HG03175 (cell line): ENCODE data around the gene PAQR3.
A peak's percentile ranks its signal among the peaks of the same experiment; 100 is the strongest.

ENCODE experiments used
- ATAC-seq: cut with Tn5 transposase; IDR thresholded peaks from one replicate; pipeline ENCODE4 v1.9.1; 2021; ENCODE audit warnings: mild to moderate bottlenecking, moderate library complexity; ENCODE audit not compliant: unreplicated experiment

Gene PAQR3, protein sequence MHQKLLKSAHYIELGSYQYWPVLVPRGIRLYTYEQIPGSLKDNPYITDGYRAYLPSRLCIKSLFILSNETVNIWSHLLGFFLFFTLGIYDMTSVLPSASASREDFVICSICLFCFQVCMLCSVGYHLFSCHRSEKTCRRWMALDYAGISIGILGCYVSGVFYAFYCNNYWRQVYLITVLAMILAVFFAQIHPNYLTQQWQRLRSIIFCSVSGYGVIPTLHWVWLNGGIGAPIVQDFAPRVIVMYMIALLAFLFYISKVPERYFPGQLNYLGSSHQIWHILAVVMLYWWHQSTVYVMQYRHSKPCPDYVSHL

GRCh38 chr4:78938868-78939666 is at the start of gene PAQR3:
TSS of gene PAQR3 (minus strand) at chr4:78939438. CDS start at chr4:78939224, 214 bp downstream.
- peak; percentile 98 for ATAC-seq

DNA sequence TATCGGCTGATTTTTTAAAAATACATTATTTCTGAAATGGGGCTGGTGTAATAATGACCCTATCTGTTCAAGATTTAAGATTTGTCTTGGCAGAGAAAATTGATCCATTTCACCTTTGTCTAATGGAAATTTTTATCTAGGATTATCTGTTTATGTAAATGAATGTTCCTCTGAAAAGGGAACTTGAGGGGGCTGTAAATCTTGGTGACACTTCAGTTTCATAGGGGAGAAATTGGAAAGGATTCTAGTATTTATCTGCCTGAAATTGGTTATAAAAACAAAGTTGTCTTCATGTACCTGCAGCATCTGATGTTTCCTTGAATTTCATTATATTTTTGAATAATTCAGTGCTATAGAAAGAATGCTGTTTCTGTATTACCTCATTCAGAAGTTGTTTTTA is 48.4 kb upstream of the PAQR3 start:
- ATAC-seq = no peak

GRCh38 chr4:78984593-78984992 is 45.4 kb upstream of the PAQR3 start:
- no peak for ATAC-seq

GRCh38 chr4:78975865-78976264 is 36.6 kb upstream of the PAQR3 start:
- ATAC-seq = no peak

DNA sequence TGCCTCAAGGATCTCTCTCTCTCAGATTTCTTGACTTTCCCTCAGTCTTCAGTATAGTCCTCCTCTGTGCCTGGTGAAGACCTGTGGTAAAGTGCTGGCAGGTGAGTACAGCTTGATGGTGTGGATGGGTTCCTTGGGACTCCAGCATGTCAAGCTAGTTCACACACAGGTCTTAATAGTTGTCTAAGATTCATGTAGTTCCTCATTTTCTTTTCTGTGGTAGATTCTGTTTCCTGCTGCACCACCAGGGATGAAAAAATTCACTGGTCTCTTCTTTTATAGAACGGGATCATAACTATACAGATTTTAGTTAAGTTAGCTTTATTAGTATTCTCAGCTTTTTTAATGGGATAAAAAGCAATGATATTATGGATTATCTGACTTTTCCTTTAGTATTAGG is 32.5 kb upstream of the PAQR3 start:
- no peak for ATAC-seq

- ATAC-seq = no peak
Measured at GRCh38 chr4:78971326-78971725, 32.1 kb upstream of the PAQR3 start.

GRCh38 chr4:78962597-78963115 is 23.4 kb upstream of the PAQR3 start:
- no peak for ATAC-seq

DNA sequence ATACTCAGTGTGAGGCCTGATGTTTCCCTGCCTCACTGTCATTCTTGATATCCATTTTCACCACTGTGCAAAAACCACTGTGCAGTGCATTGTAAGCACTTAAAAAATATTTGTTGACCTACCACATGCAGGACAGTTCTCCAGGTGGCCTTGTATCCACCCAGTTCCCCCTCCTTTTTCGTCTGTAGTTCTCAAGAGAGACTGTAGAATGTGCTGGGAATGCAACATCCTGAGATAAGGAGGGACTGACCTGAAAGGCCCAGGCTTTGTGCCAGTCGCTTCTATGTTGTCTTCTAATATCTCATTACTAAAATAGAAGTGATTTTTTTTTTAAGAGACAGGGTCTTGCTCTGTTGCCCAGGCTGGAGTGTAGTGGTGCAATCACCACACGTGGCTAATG is 21.7 kb upstream of the PAQR3 start:
- no peak for ATAC-seq

- no peak for ATAC-seq
Measured at GRCh38 chr4:78956975-78957374, 17.7 kb upstream of the PAQR3 start.

GRCh38 chr4:78953769-78954666 is 14.8 kb upstream of the PAQR3 start:
- no peak for ATAC-seq

DNA sequence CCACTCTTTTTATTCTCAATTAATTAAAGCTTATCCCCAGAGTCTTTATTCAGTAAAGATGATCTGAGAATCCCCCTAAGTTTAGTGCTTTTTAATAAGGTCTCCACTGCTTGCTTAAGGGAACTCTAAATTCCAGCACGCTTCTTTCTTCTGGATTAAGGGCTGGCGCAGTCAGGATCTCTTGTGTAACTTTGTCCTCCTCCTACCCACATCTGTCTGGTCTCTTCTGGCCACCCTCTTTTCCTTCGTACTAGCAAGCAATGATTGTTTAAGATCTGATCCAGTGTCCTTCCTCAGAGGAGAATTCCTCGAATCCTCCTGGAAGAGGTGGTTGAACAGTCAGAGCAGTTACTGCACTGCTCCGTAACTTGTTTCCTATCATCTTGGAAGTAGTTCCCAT is 14.0 kb upstream of the PAQR3 start:
- no peak for ATAC-seq

- ATAC-seq = peak; percentile 72
Measured at GRCh38 chr4:78951862-78952472, 12.7 kb upstream of the PAQR3 start.

- no peak for ATAC-seq
Measured at GRCh38 chr4:78949735-78950134, 10.5 kb upstream of the PAQR3 start.

GRCh38 chr4:78945651-78946179 is 6.5 kb upstream of the PAQR3 start:
- no peak for ATAC-seq

DNA sequence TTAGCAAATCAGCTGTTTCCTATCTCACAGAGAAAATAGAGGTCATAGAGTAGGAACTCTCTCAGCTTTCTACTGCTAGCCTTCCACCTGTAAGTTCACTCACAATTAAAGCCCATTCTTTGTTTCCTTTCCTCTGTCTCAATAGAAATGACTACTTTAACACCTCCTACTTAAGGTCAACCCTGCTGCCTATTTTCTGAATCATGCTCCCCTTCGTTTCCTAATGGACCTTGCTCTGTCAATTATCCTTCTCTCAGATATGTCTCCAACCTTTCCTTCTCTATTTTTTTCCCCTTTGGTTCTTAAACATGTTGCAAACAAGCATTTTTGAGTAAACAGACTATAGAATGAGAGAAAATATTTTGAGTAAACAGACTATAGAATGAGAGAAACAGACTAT is 5.1 kb upstream of the PAQR3 start:
- ATAC-seq = no peak

DNA sequence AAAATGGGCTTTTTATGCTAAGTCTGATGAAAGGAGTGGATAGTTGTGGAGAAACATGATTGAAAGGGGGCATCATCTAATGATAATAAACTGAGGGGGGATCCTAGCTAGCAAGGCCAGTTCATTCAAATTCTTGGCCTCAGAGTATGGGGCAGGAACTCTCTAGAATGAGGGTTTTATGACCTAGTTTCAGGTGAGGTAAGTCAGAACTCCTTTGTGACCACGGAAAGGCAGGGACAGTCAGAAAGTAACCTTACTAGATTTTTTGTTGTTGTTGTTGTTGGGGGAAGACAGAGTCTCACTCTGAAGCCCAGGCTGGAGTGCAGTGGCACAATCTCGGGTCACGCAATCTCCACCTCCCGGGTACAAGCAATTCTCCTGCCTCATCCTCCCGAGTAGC is 1.5 kb upstream of the PAQR3 start:
- ATAC-seq = no peak

DNA sequence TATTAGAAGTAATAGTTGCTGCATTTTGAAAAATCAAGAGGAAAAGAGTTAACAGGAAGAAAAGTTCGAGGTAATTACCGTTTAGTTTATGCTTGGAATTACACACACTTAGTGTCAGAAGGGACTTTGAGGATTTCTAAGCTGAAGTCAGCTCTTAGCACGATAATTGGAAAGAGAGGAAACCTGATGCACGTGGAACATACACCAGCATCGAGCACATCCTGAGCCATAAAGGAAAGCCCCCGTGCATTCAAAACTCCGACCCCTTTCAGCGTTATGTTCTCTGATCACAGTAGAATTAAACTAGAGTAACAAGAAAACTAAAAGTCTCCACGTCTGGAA is 400 bp upstream of the PAQR3 start:
- ATAC-seq = no peak

- no peak for ATAC-seq
Measured at GRCh38 chr4:78938474-78938867, 767 bp downstream of the PAQR3 start.

- no peak for ATAC-seq
Measured at GRCh38 chr4:78937837-78938236, 1.4 kb downstream of the PAQR3 start.

DNA sequence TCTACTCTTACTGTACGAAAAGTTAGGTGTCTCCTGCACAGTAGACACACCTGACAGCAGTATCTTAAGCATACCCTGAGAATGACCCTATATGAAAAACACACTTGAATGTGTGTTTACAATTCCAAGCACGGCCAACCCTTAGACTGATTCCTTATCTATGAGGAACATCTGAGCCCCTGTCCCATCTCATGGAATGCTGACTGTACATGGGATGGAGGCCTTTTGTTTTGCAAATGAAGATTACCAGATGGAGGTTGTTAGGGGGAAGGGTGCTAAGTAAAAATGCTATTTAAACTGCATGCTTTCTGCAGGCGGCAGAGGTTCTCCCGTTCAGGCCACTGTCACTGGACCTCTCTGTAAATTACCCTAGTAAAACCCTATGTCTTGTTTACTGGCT is 2.2 kb downstream of the PAQR3 start:
- ATAC-seq = no peak
